SK-N-SH (cell line): ENCODE measurements around the gene FASTKD3.

Source experiments
- CTCF ChIP-seq: fragments of 200-600 bp; sonication (generic); IDR thresholded peaks from 2 replicates; pipeline ENCODE4 v1.6.1; 2017; ENCODE audit warnings: antibody characterized with exemption, mild to moderate bottlenecking, moderate library complexity
- EP300 ChIP-seq, 2 experiments: IDR thresholded peaks; 2 replicates each; pipeline versions ENCODE4 v1.4.0 to v1.6.1; 2012; ENCODE audit warnings: borderline replicate concordance in 1 of 2, low read depth in 1 of 2, low read length in 1 of 2
- EZH2phosphoT487 ChIP-seq: fragments of 200-600 bp; sonication (generic); IDR thresholded peaks from 2 replicates; pipeline ENCODE4 v1.6.1; 2017; ENCODE audit warnings: low read depth, mixed run types, mild to moderate bottlenecking, antibody characterized with exemption, moderate library complexity, borderline replicate concordance
- FOXM1 ChIP-seq: IDR thresholded peaks from 2 replicates; pipeline ENCODE4 v1.4.0; 2012; ENCODE audit warnings: low read depth, mild to moderate bottlenecking
- POLR2AphosphoS5 ChIP-seq: IDR thresholded peaks from 2 replicates; pipeline ENCODE4 v1.6.1; 2012; ENCODE audit warnings: low read depth, low read length
- RAD21 ChIP-seq: IDR thresholded peaks from 2 replicates; pipeline ENCODE4 v1.6.1; 2012; ENCODE audit warnings: mild to moderate bottlenecking, low read length
- REST ChIP-seq: IDR thresholded peaks from 2 replicates; pipeline ENCODE4 v1.6.1; 2012; ENCODE audit warnings: mild to moderate bottlenecking, low read depth, low read length, moderate library complexity
- RFX5 ChIP-seq: IDR thresholded peaks from 2 replicates; pipeline ENCODE4 v1.6.1; 2012; ENCODE audit warnings: mild to moderate bottlenecking, improper control_type of control experiment, low read length
- SIN3A ChIP-seq: IDR thresholded peaks from 2 replicates; pipeline ENCODE4 v1.6.1; 2012; ENCODE audit warnings: low read depth, mild to moderate bottlenecking, low read length, moderate library complexity, borderline replicate concordance
- SMC3 ChIP-seq: IDR thresholded peaks from 2 replicates; pipeline ENCODE4 v1.6.1; 2012; ENCODE audit warnings: low read depth, low read length, improper control_type of control experiment
- TAF1 ChIP-seq: IDR thresholded peaks from 2 replicates; pipeline ENCODE4 v1.6.1; 2012; ENCODE audit warnings: low read depth, mild to moderate bottlenecking, low read length, moderate library complexity, borderline replicate concordance
- TF ChIP-seq, protein P1 (sequence below): IDR thresholded peaks from 2 replicates; pipeline ENCODE4; 2012
- TF ChIP-seq, protein P2 (sequence below): IDR thresholded peaks from 2 replicates; pipeline ENCODE4 v1.4.0; 2012; ENCODE audit warnings: low read depth
- TF ChIP-seq, protein P3 (sequence below): fragments of 150-350 bp; IDR thresholded peaks from 2 replicates; pipeline ENCODE4 v1.6.1; 2017; ENCODE audit warnings: antibody characterized with exemption, low read length, low read depth, borderline replicate concordance

DNA sequence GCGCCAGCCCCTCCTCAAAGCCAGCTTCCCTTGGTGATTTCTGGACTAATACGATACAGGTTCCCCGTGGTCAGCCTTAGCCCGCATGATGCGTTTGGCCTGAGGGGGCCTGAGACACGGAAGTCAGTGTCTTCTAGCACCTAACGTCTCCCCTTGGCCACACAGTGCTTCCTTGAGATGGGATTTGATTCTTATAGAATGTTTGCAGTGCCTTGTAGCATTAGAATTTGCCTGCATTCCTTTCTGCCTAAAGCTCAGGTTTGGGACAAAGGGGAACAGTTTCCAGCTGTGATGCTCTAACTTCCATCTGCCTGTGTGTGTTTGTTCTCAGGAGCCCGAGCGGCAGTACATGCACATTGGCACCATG, 52.3 kb downstream of the FASTKD3 start:
- TF ChIP-seq SMC3 (no peak), REST (no peak), RFX5 (no peak), FOXM1 (no peak), CTCF (0 out of 2 replicates have a peak, but pooled peaks have one; percentile 13), RAD21 (no peak), EP300 (IDR thresholded peaks at IDR 0.05; ENCODE audit: borderline replicate concordance in 1 of 2, low read depth in 1 of 2, low read length in 1 of 2) (no peak), TAF1 (no peak), SIN3A (no peak), EZH2phosphoT487 (no peak), POLR2AphosphoS5 (no peak)
- TF ChIP-seq, protein P1, sequence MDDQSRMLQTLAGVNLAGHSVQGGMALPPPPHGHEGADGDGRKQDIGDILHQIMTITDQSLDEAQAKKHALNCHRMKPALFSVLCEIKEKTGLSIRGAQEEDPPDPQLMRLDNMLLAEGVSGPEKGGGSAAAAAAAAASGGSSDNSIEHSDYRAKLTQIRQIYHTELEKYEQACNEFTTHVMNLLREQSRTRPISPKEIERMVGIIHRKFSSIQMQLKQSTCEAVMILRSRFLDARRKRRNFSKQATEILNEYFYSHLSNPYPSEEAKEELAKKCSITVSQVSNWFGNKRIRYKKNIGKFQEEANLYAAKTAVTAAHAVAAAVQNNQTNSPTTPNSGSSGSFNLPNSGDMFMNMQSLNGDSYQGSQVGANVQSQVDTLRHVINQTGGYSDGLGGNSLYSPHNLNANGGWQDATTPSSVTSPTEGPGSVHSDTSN = no peak
- TF ChIP-seq, protein P2, sequence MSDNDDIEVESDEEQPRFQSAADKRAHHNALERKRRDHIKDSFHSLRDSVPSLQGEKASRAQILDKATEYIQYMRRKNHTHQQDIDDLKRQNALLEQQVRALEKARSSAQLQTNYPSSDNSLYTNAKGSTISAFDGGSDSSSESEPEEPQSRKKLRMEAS = no peak
- TF ChIP-seq, protein P3, sequence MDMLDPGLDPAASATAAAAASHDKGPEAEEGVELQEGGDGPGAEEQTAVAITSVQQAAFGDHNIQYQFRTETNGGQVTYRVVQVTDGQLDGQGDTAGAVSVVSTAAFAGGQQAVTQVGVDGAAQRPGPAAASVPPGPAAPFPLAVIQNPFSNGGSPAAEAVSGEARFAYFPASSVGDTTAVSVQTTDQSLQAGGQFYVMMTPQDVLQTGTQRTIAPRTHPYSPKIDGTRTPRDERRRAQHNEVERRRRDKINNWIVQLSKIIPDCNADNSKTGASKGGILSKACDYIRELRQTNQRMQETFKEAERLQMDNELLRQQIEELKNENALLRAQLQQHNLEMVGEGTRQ = no peak
